ENCODE measurements around the gene PALLD. TPM values are rescaled to one million over a fixed set of nuclear protein-coding genes. Genes with fewer than 3 reads are reported as not detected.
A peak's percentile ranks its signal among the peaks of the same experiment; 100 is the strongest.

The PALLD gene
- total RNA-seq, 1 donor from 2014 or later = 8.1 TPM

- peak in 1 of 2 donors; percentile 64 for DNase-seq (ENCODE audit: low read depth in 2 of 2)
Measured at GRCh38 chr4:168643111-168643795, 146.4 kb downstream of the PALLD start.

- DNase-seq (ENCODE audit: low read depth in 2 of 2) = no peak
Measured at GRCh38 chr4:168643796-168644159, 146.9 kb downstream of the PALLD start.

- DNase-seq (ENCODE audit: low read depth in 2 of 2) = no peak
Measured at GRCh38 chr4:168646001-168646768, 149.3 kb downstream of the PALLD start.

- no peak for DNase-seq (ENCODE audit: low read depth in 2 of 2)
Measured at GRCh38 chr4:168647646-168648375, 151.0 kb downstream of the PALLD start.

GRCh38 chr4:168648494-168648893 lies 151.6 kb downstream of the PALLD start:
- no peak for DNase-seq (ENCODE audit: low read depth in 2 of 2)

GRCh38 chr4:168648929-168649328 lies 152.1 kb downstream of the PALLD start:
- DNase-seq (ENCODE audit: low read depth in 2 of 2) = peak in 1 of 2 donors; percentile 90

GRCh38 chr4:168651374-168651773 lies 154.5 kb downstream of the PALLD start:
- DNase-seq (ENCODE audit: low read depth in 2 of 2) = no peak

GRCh38 chr4:168651864-168652263 lies 155.0 kb downstream of the PALLD start:
- no peak for DNase-seq (ENCODE audit: low read depth in 2 of 2)

- DNase-seq (ENCODE audit: low read depth in 2 of 2) = no peak
Measured at GRCh38 chr4:168652755-168653154, 155.9 kb downstream of the PALLD start.

GRCh38 chr4:168654104-168654847 lies 157.4 kb downstream of the PALLD start:
- DNase-seq (ENCODE audit: low read depth in 2 of 2) = peak in 1 of 2 donors; percentile 65

GRCh38 chr4:168654848-168655174 lies 158.0 kb downstream of the PALLD start:
- DNase-seq (ENCODE audit: low read depth in 2 of 2) = no peak

- no peak for DNase-seq (ENCODE audit: low read depth in 2 of 2)
Measured at GRCh38 chr4:168655182-168655581, 158.3 kb downstream of the PALLD start.

GRCh38 chr4:168656055-168656660 lies 159.3 kb downstream of the PALLD start:
- peak; percentile 31 to 77 for DNase-seq (ENCODE audit: low read depth in 2 of 2)

- DNase-seq (ENCODE audit: low read depth in 2 of 2) = no peak
Measured at GRCh38 chr4:168656946-168657473, 160.2 kb downstream of the PALLD start.

GRCh38 chr4:168658751-168659150 lies 161.9 kb downstream of the PALLD start:
- no peak for DNase-seq (ENCODE audit: low read depth in 2 of 2)

GRCh38 chr4:168659741-168660465 lies 163.1 kb downstream of the PALLD start:
- DNase-seq (ENCODE audit: low read depth in 2 of 2) = no peak

- DNase-seq (ENCODE audit: low read depth in 2 of 2) = no peak
Measured at GRCh38 chr4:168662297-168662984, 165.6 kb downstream of the PALLD start.

- no peak for DNase-seq (ENCODE audit: low read depth in 2 of 2)
Measured at GRCh38 chr4:168664242-168664891, 167.5 kb downstream of the PALLD start.

GRCh38 chr4:168666531-168666930 lies 169.7 kb downstream of the PALLD start:
- peak in 1 of 2 donors; percentile 23 for DNase-seq (ENCODE audit: low read depth in 2 of 2)
